G401.6 (cell line): Measurements from ENCODE around the gene NXPE2.
"Not testable (repeated sequence)": the region's sequence is repeated elsewhere in the genome, so short reads cannot be mapped to it uniquely, and the experiment has no call there.

ENCODE experiments used
- FAIRE-seq: peaks from 2 replicates; lab custom pipeline; 2012; peaks lifted over from hg19 to GRCh38; lab: Jason Lieb, UNC

The NXPE2 gene

GRCh38 chr11:114678125-114679036, at the start of gene NXPE2:
TSS of gene NXPE2 (plus strand) at chr11:114678527. CDS start at chr11:114678576, 49 bp downstream.
- no peak for FAIRE-seq

- not testable (repeated sequence) for FAIRE-seq
These were observed 46.8 kb upstream of the NXPE2 start for GRCh38 chr11:114631445-114631965.

GRCh38 chr11:114639440-114639839, 38.9 kb upstream of the NXPE2 start:
- FAIRE-seq, result not testable (repeated sequence)

- no peak for FAIRE-seq
These were observed 27.7 kb upstream of the NXPE2 start for GRCh38 chr11:114650661-114651060.

GRCh38 chr11:114651145-114651718, 27.1 kb upstream of the NXPE2 start:
- no peak for FAIRE-seq

- FAIRE-seq, result no peak
These were observed 25.2 kb upstream of the NXPE2 start for GRCh38 chr11:114653148-114653547.

GRCh38 chr11:114664641-114665040, 13.7 kb upstream of the NXPE2 start:
- FAIRE-seq, result no peak

- no peak for FAIRE-seq
These were observed 11.6 kb upstream of the NXPE2 start for GRCh38 chr11:114666760-114667159.

GRCh38 chr11:114668109-114668508, 10.2 kb upstream of the NXPE2 start:
- FAIRE-seq, result no peak

- no peak for FAIRE-seq
These were observed 4.7 kb upstream of the NXPE2 start for GRCh38 chr11:114673661-114674060.

GRCh38 chr11:114679505-114679904, 1.2 kb downstream of the NXPE2 start:
- FAIRE-seq, result no peak

- peak; percentile 8 for FAIRE-seq
These were observed 4.7 kb downstream of the NXPE2 start for GRCh38 chr11:114683007-114683406.

- no peak for FAIRE-seq
These were observed 6.3 kb downstream of the NXPE2 start for GRCh38 chr11:114684636-114685035.

GRCh38 chr11:114685097-114685496, 6.8 kb downstream of the NXPE2 start:
- no peak for FAIRE-seq

GRCh38 chr11:114705280-114706024, 27.1 kb downstream of the NXPE2 start:
- FAIRE-seq, result no peak

GRCh38 chr11:114709960-114710359, 31.6 kb downstream of the NXPE2 start:
- no peak for FAIRE-seq

GRCh38 chr11:114713756-114714155, 35.4 kb downstream of the NXPE2 start:
- FAIRE-seq, result no peak

- FAIRE-seq, result no peak
These were observed 41.2 kb downstream of the NXPE2 start for GRCh38 chr11:114719562-114719961.

GRCh38 chr11:114724916-114725524, 46.7 kb downstream of the NXPE2 start:
- no peak for FAIRE-seq

- FAIRE-seq, result no peak
These were observed 47.3 kb downstream of the NXPE2 start for GRCh38 chr11:114725623-114726022.

- no peak for FAIRE-seq
These were observed 58.5 kb downstream of the NXPE2 start for GRCh38 chr11:114736806-114737205.

- FAIRE-seq, result peak; percentile 19
These were observed 60.6 kb downstream of the NXPE2 start for GRCh38 chr11:114738954-114739353.
